Dermis blood vessel endothelial cell (primary cell): ENCODE results near the gene LMAN1. TPM values are rescaled to one million over a fixed set of nuclear protein-coding genes. Genes with fewer than 3 reads are reported as not detected.

Experiments
- DNase-seq: peaks from one replicate; pipeline ENCODE4 v3.0.0; 2010
- total RNA-seq: library from RNA; depleted of rRNA; stranded (reverse); fragments of >200 nt; gene quantifications from 2 replicates; pipeline ENCODE4 v1.2.3, GENCODE V29; 2014

LMAN1 gene
- total RNA-seq: 132 and 143 TPM in 2 replicates

- peak; percentile 96 for DNase-seq
Observed at GRCh38 chr18:59358712-59359575, at the start of gene LMAN1. Gene LMAN1, minus strand, starts transcription at chr18:59359265. Its CDS starts 21 bp downstream, at chr18:59359244.

GRCh38 chr18:59402432-59403090 is 43.5 kb upstream of the LMAN1 start:
- peak; percentile 85 for DNase-seq

DNA sequence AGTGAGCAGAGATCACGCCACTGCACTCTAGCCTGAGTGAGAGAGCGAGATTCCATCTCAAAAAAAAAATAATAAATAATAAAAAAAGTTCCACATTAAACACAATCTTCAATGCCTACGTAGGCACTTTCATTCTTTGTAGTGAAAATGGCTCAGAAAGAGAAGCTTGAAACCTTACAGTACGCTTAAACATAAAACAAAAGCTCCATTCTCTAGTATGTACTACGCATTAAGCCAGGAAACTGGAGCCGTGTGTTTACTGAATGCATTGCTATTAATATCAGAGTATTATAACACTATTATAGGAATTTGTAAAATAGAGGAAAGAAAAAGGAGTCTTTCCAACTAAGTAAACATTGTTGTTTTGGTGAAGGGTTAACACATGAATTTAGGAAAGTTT is 41.3 kb upstream of the LMAN1 start:
- no peak for DNase-seq

DNA sequence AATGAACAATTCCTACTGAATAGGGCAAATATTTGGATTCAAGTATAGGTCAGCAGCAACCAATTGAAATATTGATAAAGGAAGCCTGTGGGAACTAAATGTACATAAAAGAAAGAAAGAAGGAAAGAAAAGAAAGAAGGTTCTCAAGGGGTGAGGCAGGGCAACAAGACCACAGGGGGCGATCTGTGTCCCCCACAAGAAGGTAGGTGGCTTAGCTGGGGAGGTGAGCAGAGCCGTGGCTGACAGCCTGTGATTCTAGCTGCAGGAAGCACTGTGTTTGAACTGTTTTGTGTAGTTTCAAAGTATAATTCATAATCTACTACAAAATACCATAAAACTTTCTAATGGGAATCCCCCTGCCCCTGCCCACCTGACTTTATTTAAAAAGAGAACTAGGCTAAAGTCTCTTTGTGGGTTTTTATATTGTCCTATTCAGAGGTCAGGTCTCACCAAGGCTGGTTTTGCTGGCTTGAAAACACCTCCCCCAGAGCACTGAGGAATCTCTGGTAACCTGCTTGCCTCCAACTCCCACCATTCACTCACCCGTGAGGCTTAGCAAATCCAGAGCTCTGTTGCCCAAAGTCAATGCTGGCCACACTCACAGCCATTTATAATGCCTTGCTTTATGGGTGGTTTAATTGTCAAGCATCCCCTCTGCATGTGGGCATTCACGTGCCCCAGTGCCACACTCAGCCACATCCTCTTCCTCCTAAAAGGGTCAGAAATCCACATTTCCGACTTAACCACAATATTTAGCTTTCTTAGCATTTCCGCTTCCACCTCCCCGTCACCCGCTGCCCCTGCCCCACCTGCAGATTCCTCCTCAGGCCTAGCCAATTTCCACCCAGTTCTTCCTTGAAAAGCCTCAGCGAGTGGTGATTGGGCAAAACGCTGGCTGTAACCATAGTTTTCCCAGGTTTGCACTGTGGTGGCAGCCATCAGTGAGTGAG is 36.4 kb upstream of the LMAN1 start:
- DNase-seq: no peak

DNA sequence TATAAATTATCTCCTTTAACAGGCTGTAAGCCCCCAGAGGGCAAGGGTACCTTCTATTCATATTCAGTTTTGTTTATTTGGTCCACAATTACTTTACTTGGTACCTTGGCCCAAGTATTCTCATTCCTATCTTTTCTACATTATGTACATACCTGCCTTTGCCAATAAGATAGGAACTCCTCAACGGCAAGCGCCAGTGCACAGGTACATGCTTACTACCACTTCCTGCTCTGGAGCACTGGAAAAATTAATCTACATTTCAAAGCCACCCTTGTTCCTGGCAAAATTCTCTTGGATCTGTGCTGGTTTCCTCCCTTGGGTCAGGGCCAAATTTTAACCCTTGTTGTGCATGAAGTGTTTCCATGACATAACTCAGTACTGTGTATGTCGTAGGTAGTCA is 34.3 kb upstream of the LMAN1 start:
- DNase-seq: no peak

DNA sequence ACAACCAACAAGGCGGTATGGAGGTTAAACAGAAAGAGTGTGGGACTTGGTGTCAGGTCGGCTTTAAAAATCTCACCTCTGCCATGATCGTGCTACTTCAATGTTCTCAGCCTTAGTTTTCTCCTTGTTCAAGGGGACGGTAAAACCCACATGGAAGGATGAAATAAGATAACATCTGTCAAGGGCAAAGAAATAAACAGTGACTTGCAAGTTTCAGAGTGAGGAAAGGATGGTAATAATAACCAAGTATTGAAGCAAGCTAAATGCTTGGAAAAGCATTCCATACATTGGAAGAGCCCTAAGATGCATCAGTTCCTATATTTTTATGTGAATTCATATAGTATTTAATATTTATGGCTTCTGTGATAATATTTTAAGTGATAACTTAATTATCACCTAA is 29.8 kb upstream of the LMAN1 start:
- no peak for DNase-seq

GRCh38 chr18:59387687-59388565 is 28.9 kb upstream of the LMAN1 start:
- DNase-seq: no peak

GRCh38 chr18:59386909-59387686 is 28.0 kb upstream of the LMAN1 start:
- DNase-seq: no peak

- DNase-seq: no peak
Observed at GRCh38 chr18:59385191-59385590, 26.1 kb upstream of the LMAN1 start.

DNA sequence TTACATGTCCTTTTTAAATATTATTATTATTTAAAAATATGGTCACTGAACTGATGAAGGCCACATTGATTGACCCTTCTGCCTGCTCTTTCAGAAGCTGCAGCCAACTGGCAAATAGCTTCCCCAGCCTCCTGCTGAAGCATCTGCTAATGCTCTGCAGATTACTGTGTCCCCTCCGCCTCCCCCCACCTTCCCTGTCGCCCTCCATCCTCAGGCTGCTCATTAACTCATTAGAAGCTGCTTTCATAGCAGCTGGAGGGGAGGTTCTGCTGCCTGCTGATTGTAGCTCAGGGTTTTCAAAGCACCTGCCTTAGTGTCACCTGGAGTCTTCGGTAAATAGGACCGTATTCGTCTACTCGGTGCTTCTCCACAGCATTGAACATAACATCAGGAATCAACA is 24.8 kb upstream of the LMAN1 start:
- DNase-seq: no peak

DNA sequence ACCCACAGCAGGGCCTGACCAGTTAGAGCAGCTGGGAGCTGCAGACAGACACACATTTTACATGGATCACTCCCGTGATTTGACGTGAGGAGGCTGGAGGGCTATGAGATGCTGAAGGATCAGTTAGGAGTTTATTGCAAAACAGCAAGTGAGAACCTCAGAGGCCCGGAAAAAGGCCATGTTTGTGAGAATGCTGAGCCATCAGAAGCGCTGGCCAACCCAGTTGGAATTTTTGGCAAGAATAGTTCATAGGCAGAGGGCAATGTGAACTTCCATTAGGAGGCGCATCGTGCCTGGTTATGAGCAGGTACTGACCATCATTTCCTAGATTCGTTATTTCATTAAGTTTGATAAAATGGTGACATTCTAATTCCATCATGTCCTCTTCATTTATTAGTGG is 23.3 kb upstream of the LMAN1 start:
- no peak for DNase-seq

DNA sequence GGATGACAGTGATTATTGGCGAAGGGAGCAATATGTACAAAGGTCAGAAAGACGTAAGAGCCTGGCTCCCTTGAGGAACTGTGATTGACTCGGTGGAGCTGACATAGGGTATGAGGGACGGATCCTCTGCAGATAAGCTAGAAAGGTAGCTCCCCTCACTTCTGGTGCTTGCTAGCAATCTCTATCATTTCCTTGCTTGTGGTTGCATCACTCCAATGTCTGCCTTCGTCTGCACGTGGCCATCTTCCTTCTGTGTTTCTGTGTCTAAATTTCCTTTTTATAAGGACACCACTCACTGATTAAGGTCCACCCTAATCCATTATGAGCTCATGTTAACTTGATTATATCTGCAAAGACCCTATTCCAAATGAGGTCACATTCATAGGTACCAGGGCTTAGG is 22.9 kb upstream of the LMAN1 start:
- DNase-seq: no peak

GRCh38 chr18:59380706-59381105 is 21.6 kb upstream of the LMAN1 start:
- no peak for DNase-seq

DNA sequence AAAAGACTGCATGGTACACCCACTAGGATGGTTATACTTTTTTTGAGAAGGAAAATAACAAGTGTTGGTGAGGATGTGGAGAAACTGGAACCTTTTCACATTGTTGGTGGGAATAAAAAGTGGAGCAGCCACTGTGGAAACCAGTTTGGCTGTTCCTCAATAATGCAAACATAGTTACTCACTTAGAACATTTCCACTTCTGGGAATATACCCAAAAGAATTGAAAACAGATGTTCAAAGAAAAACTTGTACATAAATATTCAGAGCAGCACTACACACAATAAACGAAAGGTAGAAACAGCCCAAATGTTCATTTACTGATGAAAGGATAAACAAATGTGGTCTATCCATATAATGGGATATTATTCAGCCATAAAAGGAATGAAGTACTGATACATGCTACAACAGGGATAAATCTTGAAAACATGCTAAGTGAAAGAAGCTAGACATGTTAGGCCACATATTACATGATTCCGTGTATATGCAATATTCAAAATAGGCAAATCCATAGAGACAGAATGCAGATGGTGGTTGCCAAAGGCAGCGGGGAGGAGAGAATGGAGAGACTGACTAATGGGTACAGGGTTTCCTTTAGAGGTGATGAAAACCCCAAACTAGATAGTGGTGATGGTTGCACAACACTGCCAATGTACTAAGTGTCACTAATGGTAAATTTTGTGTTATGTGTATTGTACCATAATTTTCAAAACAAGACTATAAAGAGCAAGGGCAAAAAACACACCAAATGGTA is 20.9 kb upstream of the LMAN1 start:
- no peak for DNase-seq

DNA sequence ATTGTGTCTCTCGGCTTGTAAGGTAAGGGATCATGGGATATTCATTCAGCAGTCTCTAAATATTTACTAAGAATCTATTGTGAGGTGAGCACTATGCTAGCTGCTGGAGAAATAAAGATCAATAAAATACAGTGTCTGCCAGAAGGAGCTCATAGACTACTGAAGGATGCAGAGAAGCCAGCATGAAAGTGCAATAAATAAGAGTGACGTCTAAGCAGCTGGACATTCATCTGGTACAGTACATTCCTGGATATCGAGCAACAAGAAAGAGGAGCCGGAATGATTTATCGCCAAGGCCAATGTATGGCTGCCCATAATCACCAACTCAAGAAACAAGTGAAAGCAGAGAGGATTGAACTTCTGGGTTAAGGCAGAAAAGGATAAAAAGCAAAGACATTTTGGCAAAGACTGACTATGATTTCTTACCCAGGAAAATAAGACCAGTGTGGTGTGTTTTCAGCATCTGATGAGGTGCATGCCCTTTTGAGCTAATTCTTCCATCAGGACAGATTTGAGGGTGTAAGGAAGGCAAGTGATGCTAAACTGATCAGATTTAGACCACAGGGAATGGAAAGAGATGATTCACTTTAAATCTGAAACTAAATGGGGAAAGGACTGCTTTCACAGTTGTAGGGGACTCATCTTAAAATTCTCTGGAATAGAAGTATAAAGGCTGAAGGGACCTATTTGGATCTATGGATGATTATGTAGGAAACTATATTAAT is 18.7 kb upstream of the LMAN1 start:
- DNase-seq: no peak

- no peak for DNase-seq
Observed at GRCh38 chr18:59376351-59376935, 17.4 kb upstream of the LMAN1 start.

DNA sequence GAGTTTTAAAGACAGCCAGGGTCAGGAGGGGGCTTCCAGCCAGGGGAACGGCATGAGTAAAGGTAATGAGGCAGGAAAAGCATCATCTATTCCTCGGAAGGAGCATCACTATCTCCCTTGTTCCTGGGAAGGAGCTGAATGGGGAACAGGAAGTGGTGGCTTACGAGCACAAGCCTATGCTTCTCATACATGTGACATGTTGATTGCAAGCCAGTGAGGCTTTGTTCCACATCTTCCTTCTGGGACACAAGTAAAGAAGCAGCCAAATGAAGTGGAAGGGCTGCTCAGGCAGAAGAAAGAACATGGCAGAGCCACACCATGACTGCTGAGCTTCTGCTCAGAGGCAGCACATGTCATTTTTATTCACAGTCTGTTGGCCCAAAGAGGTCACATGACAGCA is 15.1 kb upstream of the LMAN1 start:
- DNase-seq: no peak

DNA sequence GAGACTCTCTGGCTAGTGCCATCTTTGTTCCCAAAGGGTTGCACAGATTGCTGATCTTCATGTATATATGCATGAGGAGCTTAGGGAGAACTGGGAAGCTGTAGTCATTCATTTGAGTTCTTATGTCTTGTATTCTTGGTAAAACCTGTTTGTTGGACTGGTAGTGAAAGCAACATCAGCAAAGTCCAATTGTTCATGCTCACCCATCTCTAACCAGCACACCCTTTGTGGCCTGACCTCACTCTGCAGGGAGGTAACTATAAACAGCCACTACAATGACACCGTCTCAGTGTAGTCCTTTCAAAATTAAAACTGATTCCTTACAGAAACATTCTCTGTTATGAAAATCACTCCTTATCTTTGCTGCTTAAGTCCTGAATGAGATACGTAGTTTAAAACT is 13.9 kb upstream of the LMAN1 start:
- DNase-seq: no peak

GRCh38 chr18:59360381-59360780 is 1.3 kb upstream of the LMAN1 start:
- DNase-seq: no peak
